HepG2 (cell line): ENCODE results near the gene DUS1L. TPM values are rescaled to one million over a fixed set of nuclear protein-coding genes. Genes with fewer than 3 reads are reported as not detected.

Experiments used
- ATF7 ChIP-seq, 2 experiments: fragments of 450-650 bp in 1 of 2; sonication (generic) in 1 of 2; formaldehyde crosslinking in 1 of 2; IDR thresholded peaks; 2 replicates each; pipeline versions ENCODE4 v1.4.0 to v1.6.1; 2016 to 2020; ENCODE audit warnings: antibody characterized with exemption in 1 of 2, mild to moderate bottlenecking in 1 of 2, missing genetic modification reagents in 1 of 2
- CBX1 ChIP-seq: IDR thresholded peaks from one replicate; pipeline ENCODE4 v1.6.1; 2016; ENCODE audit warnings: antibody characterized with exemption, low read depth
- CHD2 ChIP-seq: IDR thresholded peaks from 2 replicates; pipeline ENCODE4 v1.6.1; 2011; ENCODE audit warnings: low read depth, low read length, improper control_type of control experiment
- CREB1 ChIP-seq, 2 experiments: fragments of 450-650 bp in 1 of 2; IDR thresholded peaks; 2 replicates each; pipeline ENCODE4 v1.6.1; 2016 to 2017; ENCODE audit warnings: control low read depth in 1 of 2, mild to moderate bottlenecking in 1 of 2, missing compliant biosample characterization in 1 of 2, missing genetic modification characterization in 1 of 2
- EZH2 ChIP-seq: conservative IDR thresholded peaks from 2 replicates; pipeline ENCODE4 v1.6.1; 2012; ENCODE audit warnings: mild to moderate bottlenecking, low read depth, low read length, moderate library complexity
- HNRNPUL1 ChIP-seq: fragments of 200-400 bp; formaldehyde crosslinking; IDR thresholded peaks from 2 replicates; pipeline ENCODE4 v1.6.1; 2017; ENCODE audit warnings: low read depth, mild to moderate bottlenecking, low read length, moderate library complexity
- IKZF1 ChIP-seq: fragments of 450-650 bp; IDR thresholded peaks from 2 replicates; pipeline ENCODE4 v1.7.1; 2016
- NONO ChIP-seq, 2 experiments: fragments of 450-650 bp in 1 of 2; sonication (generic) in 1 of 2; formaldehyde crosslinking in 1 of 2; IDR thresholded peaks in 1 of 2; conservative IDR thresholded peaks in 1 of 2; 2 replicates each; pipeline versions ENCODE4 v1.6.1 to v1.8.0; 2017 to 2022; ENCODE audit warnings: mild to moderate bottlenecking in 1 of 2, missing genetic modification reagents in 1 of 2, moderate library complexity in 1 of 2
- SP4 ChIP-seq: sonication (generic); formaldehyde crosslinking; IDR thresholded peaks from 2 replicates; pipeline ENCODE4 v1.8.1; 2023; ENCODE audit warnings: mild to moderate bottlenecking, missing genetic modification reagents
- STAT5B ChIP-seq: sonication (generic); formaldehyde crosslinking; IDR thresholded peaks from 2 replicates; pipeline ENCODE4 v1.4.0; 2020; ENCODE audit warnings: missing genetic modification reagents
- YY1 ChIP-seq: IDR thresholded peaks from 2 replicates; pipeline ENCODE4 v1.6.1; 2011; ENCODE audit warnings: low read length, low read depth, moderate library complexity, mild to moderate bottlenecking; ENCODE audit not compliant: insufficient read depth, insufficient replicate concordance
- ZBTB2 ChIP-seq: sonication (generic); formaldehyde crosslinking; IDR thresholded peaks from 2 replicates; pipeline ENCODE4 v1.8.0; 2022; ENCODE audit warnings: low read depth, missing genetic modification reagents
- ZFYVE20 ChIP-seq: sonication (generic); formaldehyde crosslinking; IDR thresholded peaks from 2 replicates; pipeline ENCODE4 v1.8.0; 2023; ENCODE audit warnings: low read depth, mild to moderate bottlenecking, moderate library complexity, missing genetic modification reagents, borderline replicate concordance
- ZKSCAN8 ChIP-seq: IDR thresholded peaks from 2 replicates; pipeline ENCODE4 v1.6.1; 2016; ENCODE audit warnings: borderline replicate concordance, missing genetic modification reagents, missing compliant biosample characterization
- ZNF18 ChIP-seq: sonication (generic); formaldehyde crosslinking; IDR thresholded peaks from 2 replicates; pipeline ENCODE4 v1.8.0; 2022; ENCODE audit warnings: mild to moderate bottlenecking, missing genetic modification reagents; ENCODE audit not compliant: insufficient replicate concordance
- ZNF569 ChIP-seq: sonication (generic); formaldehyde crosslinking; IDR thresholded peaks from 2 replicates; pipeline ENCODE4 v1.5.0; 2020; ENCODE audit warnings: mild to moderate bottlenecking, missing genetic modification reagents, moderate library complexity, borderline replicate concordance
- ZNF766 ChIP-seq: sonication (generic); formaldehyde crosslinking; IDR thresholded peaks from 2 replicates; pipeline ENCODE4 v1.5.0; 2020; ENCODE audit warnings: missing genetic modification reagents, borderline replicate concordance
- polyA plus RNA-seq, 8 experiments: library from polyadenylated mRNA; depleted of rRNA in 3 of 8; stranded (reverse) in 7 of 8; unstranded in 1 of 8; fragments of >200 nt; fragmentation: Illumina TruSeq in 4 of 8; extraction: Trizol in 4 of 8; gene quantifications; 2 replicates each; pipeline versions ENCODE4 v1.2.1 to v1.2.3, GENCODE V29; 2011 to 2016; ENCODE audit warnings: low read depth in 4 of 8, missing spikeins in 1 of 8, mixed read lengths in 1 of 8; ENCODE audit not compliant: insufficient read depth in 1 of 8
- total RNA-seq, 5 experiments: library from RNA; depleted of rRNA; stranded (reverse); fragments of >200 nt; fragmentation: Illumina TruSeq; extraction: Trizol; gene quantifications; 2 replicates each; pipeline ENCODE4 v1.2.3, GENCODE V29; 2016; ENCODE audit warnings: low read depth in 1 of 5
- TF ChIP-seq, protein P1 (sequence below): sonication (generic); formaldehyde crosslinking; IDR thresholded peaks from 2 replicates; pipeline ENCODE4 v1.4.0; 2020; ENCODE audit warnings: mild to moderate bottlenecking, missing genetic modification reagents, borderline replicate concordance
- TF ChIP-seq, protein P2 (sequence below): sonication (generic); formaldehyde crosslinking; IDR thresholded peaks from 2 replicates; pipeline ENCODE4 v1.9.0; 2021; ENCODE audit warnings: missing genetic modification reagents, mild to moderate bottlenecking, borderline replicate concordance
- TF ChIP-seq, protein P3 (sequence below): sonication (generic); formaldehyde crosslinking; IDR thresholded peaks from 2 replicates; pipeline ENCODE4 v1.4.0; 2020; ENCODE audit warnings: missing genetic modification reagents

The DUS1L gene
- total and polyA plus RNA-seq, 2 of the 13 experiments (the other 11 are each of a cell fraction or from before 2014, with no cell fraction given), result 81.0 to 109 TPM

DNA sequence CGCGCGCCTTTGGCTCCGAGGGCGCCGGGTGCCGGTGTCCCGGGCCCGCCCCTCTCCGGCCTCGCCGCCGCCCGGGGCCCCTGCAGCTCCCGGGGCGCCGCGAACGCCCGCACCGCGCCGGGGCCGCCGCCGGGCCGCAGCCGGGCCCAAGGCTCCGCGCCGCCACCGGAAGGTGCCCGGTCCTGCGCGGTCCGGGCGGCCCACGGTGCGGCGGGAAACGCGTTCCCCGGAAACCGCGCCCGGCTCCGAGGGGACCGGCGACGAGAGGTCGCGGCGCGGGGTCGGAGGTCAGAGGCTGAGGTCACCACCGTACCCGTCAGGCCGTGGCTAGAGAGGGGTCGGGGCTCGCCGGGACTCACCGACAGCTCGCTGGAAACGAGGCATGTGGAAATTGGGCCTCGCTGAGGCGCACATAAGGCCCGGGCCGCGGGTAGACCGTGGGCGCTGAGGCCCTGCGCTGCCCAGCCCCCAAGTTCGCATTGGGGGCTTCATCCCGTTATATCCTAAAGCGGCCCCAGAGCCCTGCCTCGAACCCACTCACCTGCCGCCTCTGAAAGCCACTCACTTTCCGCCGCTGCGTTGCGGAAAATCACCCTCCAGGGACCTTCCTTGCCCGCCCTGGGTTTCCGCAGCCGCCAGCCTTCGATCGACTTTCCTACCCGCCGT is at the start of gene DUS1L (continued):
- TF ChIP-seq, protein P1, sequence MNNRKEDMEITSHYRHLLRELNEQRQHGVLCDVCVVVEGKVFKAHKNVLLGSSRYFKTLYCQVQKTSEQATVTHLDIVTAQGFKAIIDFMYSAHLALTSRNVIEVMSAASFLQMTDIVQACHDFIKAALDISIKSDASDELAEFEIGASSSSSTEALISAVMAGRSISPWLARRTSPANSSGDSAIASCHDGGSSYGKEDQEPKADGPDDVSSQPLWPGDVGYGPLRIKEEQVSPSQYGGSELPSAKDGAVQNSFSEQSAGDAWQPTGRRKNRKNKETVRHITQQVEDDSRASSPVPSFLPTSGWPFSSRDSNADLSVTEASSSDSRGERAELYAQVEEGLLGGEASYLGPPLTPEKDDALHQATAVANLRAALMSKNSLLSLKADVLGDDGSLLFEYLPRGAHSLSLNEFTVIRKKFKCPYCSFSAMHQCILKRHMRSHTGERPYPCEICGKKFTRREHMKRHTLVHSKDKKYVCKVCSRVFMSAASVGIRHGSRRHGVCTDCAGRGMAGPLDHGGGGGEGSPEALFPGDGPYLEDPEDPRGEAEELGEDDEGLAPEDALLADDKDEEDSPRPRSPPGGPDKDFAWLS (CRISPR knock-in tag), result 0 out of 2 replicates have a peak, but pooled peaks have one; percentile 83
- TF ChIP-seq ZNF18 (peak; percentile 62), STAT5B (CRISPR knock-in tag) (peak; percentile 95), ZBTB2 (CRISPR knock-in tag) (peak; percentile 98), HNRNPUL1 (no peak), CREB1 (IDR thresholded peaks at IDR 0.05) (0 out of 2 replicates have a peak, but pooled peaks have one; percentile 39), CREB1 (CRISPR knock-in tag; IDR thresholded peaks at IDR 0.05) (no peak), IKZF1 (no peak), ZFYVE20 (CRISPR knock-in tag) (peak; percentile 93; the same call in 1 of the 2 replicates), CBX1 (peak; percentile 97), CHD2 (no peak), YY1 (peak; percentile 89), ATF7 (IDR thresholded peaks at IDR 0.05) (no peak), ATF7 (CRISPR knock-in tag; IDR thresholded peaks at IDR 0.05) (peak; percentile 68; the same call in 1 of the 2 replicates), ZKSCAN8 (CRISPR knock-in tag) (peak; percentile 79; the same call in 1 of the 2 replicates), ZNF569 (no peak), EZH2 (no peak), NONO (IDR thresholded peaks at IDR 0.05) (no peak), NONO (CRISPR knock-in tag; conservative IDR thresholded peaks at IDR 0.05) (peak; percentile 96; the same call in 1 of the 2 replicates), SP4 (CRISPR knock-in tag) (peak; percentile 93), ZNF766 (no peak)
- TF ChIP-seq, protein P2, sequence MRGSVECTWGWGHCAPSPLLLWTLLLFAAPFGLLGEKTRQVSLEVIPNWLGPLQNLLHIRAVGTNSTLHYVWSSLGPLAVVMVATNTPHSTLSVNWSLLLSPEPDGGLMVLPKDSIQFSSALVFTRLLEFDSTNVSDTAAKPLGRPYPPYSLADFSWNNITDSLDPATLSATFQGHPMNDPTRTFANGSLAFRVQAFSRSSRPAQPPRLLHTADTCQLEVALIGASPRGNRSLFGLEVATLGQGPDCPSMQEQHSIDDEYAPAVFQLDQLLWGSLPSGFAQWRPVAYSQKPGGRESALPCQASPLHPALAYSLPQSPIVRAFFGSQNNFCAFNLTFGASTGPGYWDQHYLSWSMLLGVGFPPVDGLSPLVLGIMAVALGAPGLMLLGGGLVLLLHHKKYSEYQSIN (CRISPR knock-in tag), result no peak
- TF ChIP-seq, protein P3, sequence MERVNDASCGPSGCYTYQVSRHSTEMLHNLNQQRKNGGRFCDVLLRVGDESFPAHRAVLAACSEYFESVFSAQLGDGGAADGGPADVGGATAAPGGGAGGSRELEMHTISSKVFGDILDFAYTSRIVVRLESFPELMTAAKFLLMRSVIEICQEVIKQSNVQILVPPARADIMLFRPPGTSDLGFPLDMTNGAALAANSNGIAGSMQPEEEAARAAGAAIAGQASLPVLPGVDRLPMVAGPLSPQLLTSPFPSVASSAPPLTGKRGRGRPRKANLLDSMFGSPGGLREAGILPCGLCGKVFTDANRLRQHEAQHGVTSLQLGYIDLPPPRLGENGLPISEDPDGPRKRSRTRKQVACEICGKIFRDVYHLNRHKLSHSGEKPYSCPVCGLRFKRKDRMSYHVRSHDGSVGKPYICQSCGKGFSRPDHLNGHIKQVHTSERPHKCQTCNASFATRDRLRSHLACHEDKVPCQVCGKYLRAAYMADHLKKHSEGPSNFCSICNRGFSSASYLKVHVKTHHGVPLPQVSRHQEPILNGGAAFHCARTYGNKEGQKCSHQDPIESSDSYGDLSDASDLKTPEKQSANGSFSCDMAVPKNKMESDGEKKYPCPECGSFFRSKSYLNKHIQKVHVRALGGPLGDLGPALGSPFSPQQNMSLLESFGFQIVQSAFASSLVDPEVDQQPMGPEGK, result peak; percentile 76
